Measurements from ENCODE around the gene ANKRD66. TPM values are rescaled to one million over a fixed set of nuclear protein-coding genes. Genes with fewer than 3 reads are reported as not detected.

Gene ANKRD66
- total RNA-seq, 4 donors from 2014 or later, result not detected

DNA sequence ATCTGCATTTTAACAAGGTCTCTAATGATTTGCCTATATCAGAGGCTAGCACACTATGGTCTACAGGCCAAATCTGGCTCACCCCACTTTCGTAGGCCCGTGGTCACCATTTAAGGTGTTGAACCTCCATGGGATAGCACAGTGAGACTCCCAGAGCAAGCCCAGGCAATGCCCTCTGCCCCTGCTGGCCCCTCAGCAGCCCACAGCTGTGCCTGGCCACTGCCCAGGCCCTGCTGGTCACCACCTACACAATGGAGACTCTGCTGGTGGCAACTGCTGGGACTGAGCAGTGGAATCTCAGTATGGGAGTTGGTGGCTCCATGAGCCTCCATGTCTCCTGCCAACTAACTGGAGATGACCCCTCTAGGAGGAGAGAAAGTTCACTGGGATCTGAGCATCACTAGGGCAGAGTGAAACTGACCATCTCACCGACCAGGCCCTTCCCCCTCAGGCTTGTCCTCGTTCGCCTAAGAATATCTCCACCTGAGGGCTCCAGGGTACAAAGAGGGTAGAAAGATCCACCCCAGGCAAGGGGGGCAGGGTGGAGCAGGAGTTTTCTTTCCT lies 2.3 kb downstream of the ANKRD66 start:
- H3K4me1 ChIP-seq, result no peaks in the 10 kb centered on the region
- 89% methylated on average over 5 of the region's 5 CpGs for WGBS
- peak; percentile 66 for DNase-seq (ENCODE audit: extremely low spot score)
- intact Hi-C loops (cut with DNase I), result no loop called here
- no peak overlapping the region for H3K27ac ChIP-seq (replicated peaks in 1 of 4)
- no peaks in the 10 kb centered on the region for H3K27me3 ChIP-seq
- TF ChIP-seq POLR2A (IDR thresholded peaks at IDR 0.05; ENCODE audit: low read depth) (no peak), POLR2AphosphoS5 (IDR thresholded peaks at IDR 0.05) (no peak), EP300 (IDR thresholded peaks at IDR 0.05) (no peak)
- TF ChIP-seq, protein P1, sequence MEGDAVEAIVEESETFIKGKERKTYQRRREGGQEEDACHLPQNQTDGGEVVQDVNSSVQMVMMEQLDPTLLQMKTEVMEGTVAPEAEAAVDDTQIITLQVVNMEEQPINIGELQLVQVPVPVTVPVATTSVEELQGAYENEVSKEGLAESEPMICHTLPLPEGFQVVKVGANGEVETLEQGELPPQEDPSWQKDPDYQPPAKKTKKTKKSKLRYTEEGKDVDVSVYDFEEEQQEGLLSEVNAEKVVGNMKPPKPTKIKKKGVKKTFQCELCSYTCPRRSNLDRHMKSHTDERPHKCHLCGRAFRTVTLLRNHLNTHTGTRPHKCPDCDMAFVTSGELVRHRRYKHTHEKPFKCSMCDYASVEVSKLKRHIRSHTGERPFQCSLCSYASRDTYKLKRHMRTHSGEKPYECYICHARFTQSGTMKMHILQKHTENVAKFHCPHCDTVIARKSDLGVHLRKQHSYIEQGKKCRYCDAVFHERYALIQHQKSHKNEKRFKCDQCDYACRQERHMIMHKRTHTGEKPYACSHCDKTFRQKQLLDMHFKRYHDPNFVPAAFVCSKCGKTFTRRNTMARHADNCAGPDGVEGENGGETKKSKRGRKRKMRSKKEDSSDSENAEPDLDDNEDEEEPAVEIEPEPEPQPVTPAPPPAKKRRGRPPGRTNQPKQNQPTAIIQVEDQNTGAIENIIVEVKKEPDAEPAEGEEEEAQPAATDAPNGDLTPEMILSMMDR (IDR thresholded peaks at IDR 0.05), result no peak
- no peaks in the 10 kb centered on the region for H3K9me3 ChIP-seq
- H3K4me3 ChIP-seq, result no peak overlapping the region
- no peaks in the 10 kb centered on the region for H3K36me3 ChIP-seq

DNA sequence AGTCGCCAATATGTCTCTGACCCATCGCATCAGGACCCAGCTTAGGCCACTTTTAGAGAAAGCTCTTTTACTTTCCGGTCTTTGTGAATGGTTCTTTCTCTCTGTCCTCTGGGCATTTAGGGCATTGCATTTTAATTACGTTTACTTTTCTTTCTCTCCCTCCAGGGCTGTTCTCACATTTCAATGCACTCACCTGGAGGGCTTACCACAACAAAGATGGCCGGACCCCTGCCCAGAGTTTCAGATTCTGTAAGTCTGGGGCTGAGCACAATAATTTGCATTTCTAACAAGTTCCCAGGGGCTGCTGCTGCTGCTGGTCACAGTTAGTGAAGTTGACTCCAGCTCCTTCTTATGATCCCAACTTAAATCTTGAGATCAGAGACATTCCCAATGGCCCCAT lies 3.0 kb downstream of the ANKRD66 start:
- H3K36me3 ChIP-seq, result no peaks in the 10 kb centered on the region
- 81% methylated on average over 5 of the region's 5 CpGs for WGBS
- H3K27ac ChIP-seq (replicated peaks in 1 of 4), result no peak overlapping the region
- TF ChIP-seq POLR2A (IDR thresholded peaks at IDR 0.05; ENCODE audit: low read depth) (no peak), POLR2AphosphoS5 (IDR thresholded peaks at IDR 0.05) (no peak), EP300 (IDR thresholded peaks at IDR 0.05) (no peak)
- TF ChIP-seq, protein P1 (IDR thresholded peaks at IDR 0.05), result no peak
- H3K4me1 ChIP-seq, result no peaks in the 10 kb centered on the region
- no peaks in the 10 kb centered on the region for H3K27me3 ChIP-seq
- intact Hi-C loops (cut with DNase I), result no loop called here
- H3K9me3 ChIP-seq, result no peaks in the 10 kb centered on the region
- DNase-seq (ENCODE audit: extremely low spot score), result peak; percentile 39
- H3K4me3 ChIP-seq, result no peak overlapping the region

DNA sequence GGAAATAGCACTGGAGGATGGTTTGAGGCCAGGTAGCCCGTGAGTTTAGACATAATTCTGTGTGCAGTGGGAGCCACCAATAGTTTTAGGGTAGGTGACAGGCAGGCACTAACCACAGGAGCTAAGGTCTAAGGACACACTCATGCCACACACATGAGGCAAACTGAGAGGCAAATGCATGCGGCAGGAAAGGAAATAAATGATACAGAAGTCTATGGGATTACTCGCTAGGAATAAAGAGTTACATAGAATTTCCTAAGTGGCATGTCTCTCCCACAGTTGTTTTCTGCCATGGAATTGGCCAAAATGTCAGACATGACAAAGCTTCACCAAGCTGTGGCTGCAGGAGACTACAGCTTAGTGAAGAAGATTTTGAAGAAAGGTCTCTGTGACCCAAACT lies 4.9 kb downstream of the ANKRD66 start:
- Histone ChIP-seq H3K4me1 (no peaks in the 10 kb centered on the region), H3K27ac (replicated peaks in 1 of 4) (no peak overlapping the region), H3K27me3 (no peaks in the 10 kb centered on the region), H3K9me3 (no peaks in the 10 kb centered on the region), H3K4me3 (no peak overlapping the region), H3K36me3 (no peaks in the 10 kb centered on the region)
- TF ChIP-seq POLR2A (IDR thresholded peaks at IDR 0.05; ENCODE audit: low read depth) (no peak), POLR2AphosphoS5 (IDR thresholded peaks at IDR 0.05) (no peak), EP300 (IDR thresholded peaks at IDR 0.05) (no peak)
- TF ChIP-seq, protein P1 (IDR thresholded peaks at IDR 0.05), result no peak
- WGBS, result 86% methylated on average over 3 of the region's 3 CpGs
- intact Hi-C loops (cut with DNase I), result no loop called here
- DNase-seq (ENCODE audit: extremely low spot score), result peak; percentile 68

DNA sequence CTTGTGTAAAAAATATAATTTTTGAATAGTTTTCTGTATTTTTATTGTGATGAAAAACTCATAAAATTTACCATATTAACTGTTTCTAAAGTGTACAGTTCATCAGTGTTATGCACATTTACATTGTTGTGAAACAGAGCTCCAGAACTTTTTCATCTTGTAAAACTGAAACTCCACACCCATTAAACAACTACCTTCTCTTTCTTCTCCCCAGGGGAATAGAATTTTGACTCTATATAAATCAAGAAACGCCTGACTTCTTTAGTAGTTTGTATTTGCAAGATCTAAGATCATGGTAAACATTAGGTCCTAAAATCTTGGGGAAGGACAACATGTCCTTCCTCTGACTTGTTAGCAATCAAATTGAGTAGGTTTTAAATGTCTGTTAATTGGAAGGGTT lies 9.1 kb downstream of the ANKRD66 start:
- 50% methylated on average over 1 of the region's 1 CpG for WGBS
- intact Hi-C loops (cut with DNase I), result no loop called here
- H3K9me3 ChIP-seq, result no peaks in the 10 kb centered on the region
- DNase-seq (ENCODE audit: extremely low spot score), result no peak
- H3K4me3 ChIP-seq, result no peak overlapping the region
- TF ChIP-seq, protein P1 (IDR thresholded peaks at IDR 0.05), result no peak
- no peak for TF ChIP-seq EP300 (IDR thresholded peaks at IDR 0.05)
- TF ChIP-seq POLR2A (IDR thresholded peaks at IDR 0.05; ENCODE audit: low read depth), result no peak
- TF ChIP-seq POLR2AphosphoS5 (IDR thresholded peaks at IDR 0.05), result no peak
- H3K27ac ChIP-seq (replicated peaks in 1 of 4), result no peak overlapping the region
- H3K4me1 ChIP-seq, result no peaks in the 10 kb centered on the region
- H3K27me3 ChIP-seq, result no peaks in the 10 kb centered on the region
- no peaks in the 10 kb centered on the region for H3K36me3 ChIP-seq
